SK-N-SH (cell line): ENCODE measurements around the gene PIGK. TPM values are rescaled to one million over a fixed set of nuclear protein-coding genes. Genes with fewer than 3 reads are reported as not detected.

Source experiments
- CTCF ChIA-PET: fragments of 300-600, 350-600 bp; formaldehyde crosslinking; extraction: SDS; loops from one replicate; lab custom pipeline; 2021; lab: Yijun Ruan, JAX
- POLR2A ChIA-PET: fragments of 350-600 bp; sonication (Branson Sonifier 250); formaldehyde crosslinking; extraction: SDS; loops from one replicate; lab custom pipeline; 2020; ENCODE audit warnings: antibody characterized with exemption, inconsistent platforms; lab: Yijun Ruan, JAX
- DNase-seq: peaks from one replicate; pipeline ENCODE4 v3.0.0; 2012
- H2AFZ ChIP-seq: fragments of 200-600 bp; sonication (generic); 2 replicates; pipeline ENCODE4 v1.8.1; 2016; ENCODE audit warnings: antibody characterized with exemption, mild to moderate bottlenecking, low read depth
- H3F3A ChIP-seq: fragments of 200-600 bp; sonication (generic); replicated peaks from 2 replicates; pipeline ENCODE3; 2016; ENCODE audit warnings: antibody characterized with exemption, mild to moderate bottlenecking; ENCODE audit not compliant: insufficient read depth
- H3K27ac ChIP-seq, 2 experiments: fragments of 200-500 bp in 1 of 2; fragments of 200-600 bp in 1 of 2; sonication (Bioruptor generic) in 1 of 2; sonication (generic), shearing (Covaris generic) in 1 of 2; 2 replicates each; pipeline versions ENCODE4 v1.5.1 to v1.6.1; 2014 to 2016; ENCODE audit warnings: low read depth in 2 of 2, inconsistent platforms in 1 of 2, low read length in 1 of 2, mild to moderate bottlenecking in 1 of 2, mixed read lengths in 1 of 2
- H3K27me3 ChIP-seq: fragments of 200-600 bp; sonication (generic), shearing (Covaris generic); 2 replicates; pipeline ENCODE4 v1.6.1; 2016; ENCODE audit warnings: mixed run types; ENCODE audit not compliant: insufficient read depth
- H3K36me3 ChIP-seq, 2 experiments: fragments of 200-500 bp in 1 of 2; fragments of 200-600 bp in 1 of 2; sonication (Bioruptor generic) in 1 of 2; sonication (generic) in 1 of 2; replicated peaks in 1 of 2; 2 replicates each; pipeline versions ENCODE3 to v1.5.1; 2014 to 2016; ENCODE audit warnings: low read length in 1 of 2, mild to moderate bottlenecking in 1 of 2; ENCODE audit not compliant: insufficient read depth in 2 of 2, control insufficient read depth in 1 of 2
- H3K4me1 ChIP-seq, 2 experiments: fragments of 200-500 bp in 1 of 2; fragments of 200-600 bp in 1 of 2; sonication (Bioruptor generic) in 1 of 2; sonication (generic), shearing (Covaris generic) in 1 of 2; 2 replicates each; pipeline versions ENCODE4 v1.5.1 to v1.6.1; 2014 to 2016; ENCODE audit warnings: low read depth in 1 of 2, low read length in 1 of 2, mixed run types in 1 of 2; ENCODE audit not compliant: insufficient read depth in 2 of 2, control insufficient read depth in 1 of 2
- H3K4me2 ChIP-seq: fragments of 200-600 bp; sonication (generic), shearing (Covaris generic); 2 replicates; pipeline ENCODE4 v1.6.1; 2017; ENCODE audit warnings: mixed run types
- H3K4me3 ChIP-seq, 2 experiments: fragments of 200-500 bp in 1 of 2; fragments of 200-600 bp in 1 of 2; sonication (Bioruptor generic) in 1 of 2; sonication (generic), shearing (Covaris generic) in 1 of 2; 2 replicates each; pipeline versions ENCODE4 v1.5.1 to v1.8.1; 2014 to 2016; ENCODE audit warnings: low read depth in 2 of 2, inconsistent platforms in 1 of 2, low read length in 1 of 2, mild to moderate bottlenecking in 1 of 2, mixed read lengths in 1 of 2, moderate library complexity in 1 of 2
- H3K79me2 ChIP-seq: fragments of 200-600 bp; sonication (generic); 2 replicates; pipeline ENCODE4 v1.8.1; 2017; ENCODE audit warnings: mild to moderate bottlenecking; ENCODE audit not compliant: insufficient read depth
- H3K9ac ChIP-seq: fragments of 200-600 bp; sonication (generic); 2 replicates; pipeline ENCODE4 v1.6.1; 2017; ENCODE audit warnings: mixed run types
- H3K9me2 ChIP-seq: fragments of 200-600 bp; sonication (generic); 2 replicates; pipeline ENCODE4 v1.6.1; 2017; ENCODE audit warnings: mixed run types
- H3K9me3 ChIP-seq: fragments of 200-600 bp; sonication (generic); 2 replicates; pipeline ENCODE4 v1.6.1; 2017; ENCODE audit warnings: mixed run types, mild to moderate bottlenecking, moderate library complexity
- H4K20me1 ChIP-seq: fragments of 200-600 bp; sonication (generic); 2 replicates; pipeline ENCODE4 v1.6.1; 2017; ENCODE audit warnings: mild to moderate bottlenecking, mixed run types; ENCODE audit not compliant: insufficient read depth
- CHD2 ChIP-seq: fragments of 150-350 bp; IDR thresholded peaks from 2 replicates; pipeline ENCODE4 v1.6.1; 2018; ENCODE audit warnings: low read length; ENCODE audit not compliant: partially characterized antibody
- ELF1 ChIP-seq: IDR thresholded peaks from 2 replicates; pipeline ENCODE4 v1.4.0; 2012
- FOXJ3 ChIP-seq: sonication (generic); formaldehyde crosslinking; IDR thresholded peaks from 2 replicates; pipeline ENCODE4 v1.5.1; 2020; ENCODE audit warnings: mild to moderate bottlenecking, missing genetic modification reagents
- GABPA ChIP-seq: IDR thresholded peaks from 2 replicates; pipeline ENCODE4 v1.4.0; 2012; ENCODE audit warnings: low read depth, mild to moderate bottlenecking
- GATA2 ChIP-seq: sonication (generic); formaldehyde crosslinking; IDR thresholded peaks from 2 replicates; pipeline ENCODE4 v1.5.0; 2020; ENCODE audit warnings: mild to moderate bottlenecking, missing genetic modification reagents
- NFIC ChIP-seq: IDR thresholded peaks from 2 replicates; pipeline ENCODE4 v1.4.0; 2012; ENCODE audit warnings: borderline replicate concordance
- NRF1 ChIP-seq: IDR thresholded peaks from 2 replicates; pipeline ENCODE4 v1.6.1; 2012; ENCODE audit warnings: low read depth, mild to moderate bottlenecking, low read length
- POLR2AphosphoS5 ChIP-seq: IDR thresholded peaks from 2 replicates; pipeline ENCODE4 v1.6.1; 2012; ENCODE audit warnings: low read depth, low read length
- RCOR1 ChIP-seq: fragments of 150-350 bp; IDR thresholded peaks from 2 replicates; pipeline ENCODE4 v1.6.1; 2017; ENCODE audit warnings: antibody characterized with exemption, low read length
- RFX5 ChIP-seq: IDR thresholded peaks from 2 replicates; pipeline ENCODE4 v1.6.1; 2012; ENCODE audit warnings: mild to moderate bottlenecking, improper control_type of control experiment, low read length
- RXRA ChIP-seq: IDR thresholded peaks from 2 replicates; pipeline ENCODE4 v1.4.0; 2012; ENCODE audit warnings: low read depth, mild to moderate bottlenecking, borderline replicate concordance
- SIN3A ChIP-seq: IDR thresholded peaks from 2 replicates; pipeline ENCODE4 v1.6.1; 2012; ENCODE audit warnings: low read depth, mild to moderate bottlenecking, low read length, moderate library complexity, borderline replicate concordance
- TAF1 ChIP-seq: IDR thresholded peaks from 2 replicates; pipeline ENCODE4 v1.6.1; 2012; ENCODE audit warnings: low read depth, mild to moderate bottlenecking, low read length, moderate library complexity, borderline replicate concordance
- TEAD4 ChIP-seq: IDR thresholded peaks from 2 replicates; pipeline ENCODE4 v1.4.0; 2012; ENCODE audit warnings: mild to moderate bottlenecking, borderline replicate concordance; ENCODE audit not compliant: insufficient read depth
- YY1 ChIP-seq: IDR thresholded peaks from 2 replicates; pipeline ENCODE4 v1.4.0; 2012; ENCODE audit warnings: low read depth, mild to moderate bottlenecking
- WGBS: methylation state at CpG from one replicate; pipeline ENCODE4 v1.1.6; 2017; ENCODE audit warnings: low lambda C conversion rate; 5-methylcytosine and 5-hydroxymethylcytosine counted together
- polyA plus RNA-seq, 3 experiments: library from polyadenylated mRNA; depleted of rRNA; stranded (reverse); fragments of >200 nt; gene quantifications; 2 replicates each; pipeline ENCODE4 v1.2.3, GENCODE V29; 2012
- TF ChIP-seq, protein P1 (sequence below): IDR thresholded peaks from 2 replicates; pipeline ENCODE4 v1.6.1; 2012; ENCODE audit warnings: mild to moderate bottlenecking, low read depth, low read length, moderate library complexity
- TF ChIP-seq, protein P2 (sequence below): fragments of 150-350 bp; IDR thresholded peaks from 2 replicates; pipeline ENCODE4 v1.6.1; 2016; ENCODE audit warnings: mild to moderate bottlenecking, low read depth, low read length
- TF ChIP-seq, protein P3 (sequence below): fragments of 150-350 bp; IDR thresholded peaks from 2 replicates; pipeline ENCODE4 v1.6.1; 2017; ENCODE audit warnings: antibody characterized with exemption, low read length, low read depth, borderline replicate concordance
- TF ChIP-seq, protein P4 (sequence below): IDR thresholded peaks from 2 replicates; pipeline ENCODE4 v1.4.0; 2012; ENCODE audit warnings: low read depth, borderline replicate concordance

Gene PIGK
- polyA plus RNA-seq, 1 of the 3 experiments (the other 2 are of a cell fraction), result 11.5 TPM

DNA sequence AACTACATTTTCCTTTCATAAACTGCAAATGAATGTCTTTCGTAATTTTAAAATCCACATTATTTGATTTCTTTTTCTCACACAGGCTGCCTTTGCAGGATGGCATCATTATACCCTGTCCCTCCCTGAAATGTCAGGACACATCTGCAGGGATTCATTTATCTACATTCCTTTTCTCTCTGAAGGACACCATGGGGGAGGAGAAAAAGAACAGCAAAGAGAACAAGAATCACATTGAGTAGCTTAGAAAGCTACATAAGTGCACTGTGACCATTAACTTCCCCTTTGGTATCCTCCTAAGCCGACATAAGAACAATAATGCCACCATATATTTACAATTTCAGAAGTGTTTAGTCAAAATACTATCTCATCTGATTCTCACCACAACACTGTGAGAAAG is 129.5 kb downstream of the PIGK start:
- WGBS, result 46% methylated on average over 2 of the region's 2 CpGs
- no peaks in the 10 kb centered on the region for H3K27me3 ChIP-seq
- no peaks in the 10 kb centered on the region for H3K79me2 ChIP-seq

More for the DNA sequence above, 129.5 kb downstream of the PIGK start:
- Histone ChIP-seq H3K9me3 (no peaks in the 10 kb centered on the region), H4K20me1 (no peaks in the 10 kb centered on the region), H2AFZ (no peak overlapping the region), H3K4me1 (no peaks in the 10 kb centered on the region; a peak in 1 of 4 replicates), H3F3A (no peaks in the 10 kb centered on the region), H3K4me2 (no peak overlapping the region), H3K36me3 (peaks cover 3 to 4% of the 10 kb centered on the region in 2 experiments), H3K4me3 (no peak overlapping the region), H3K27ac (no peak overlapping the region), H3K9me2 (no peaks in the 10 kb centered on the region), H3K9ac (no peak overlapping the region)
- no peak for TF ChIP-seq TEAD4
- TF ChIP-seq, protein P1, sequence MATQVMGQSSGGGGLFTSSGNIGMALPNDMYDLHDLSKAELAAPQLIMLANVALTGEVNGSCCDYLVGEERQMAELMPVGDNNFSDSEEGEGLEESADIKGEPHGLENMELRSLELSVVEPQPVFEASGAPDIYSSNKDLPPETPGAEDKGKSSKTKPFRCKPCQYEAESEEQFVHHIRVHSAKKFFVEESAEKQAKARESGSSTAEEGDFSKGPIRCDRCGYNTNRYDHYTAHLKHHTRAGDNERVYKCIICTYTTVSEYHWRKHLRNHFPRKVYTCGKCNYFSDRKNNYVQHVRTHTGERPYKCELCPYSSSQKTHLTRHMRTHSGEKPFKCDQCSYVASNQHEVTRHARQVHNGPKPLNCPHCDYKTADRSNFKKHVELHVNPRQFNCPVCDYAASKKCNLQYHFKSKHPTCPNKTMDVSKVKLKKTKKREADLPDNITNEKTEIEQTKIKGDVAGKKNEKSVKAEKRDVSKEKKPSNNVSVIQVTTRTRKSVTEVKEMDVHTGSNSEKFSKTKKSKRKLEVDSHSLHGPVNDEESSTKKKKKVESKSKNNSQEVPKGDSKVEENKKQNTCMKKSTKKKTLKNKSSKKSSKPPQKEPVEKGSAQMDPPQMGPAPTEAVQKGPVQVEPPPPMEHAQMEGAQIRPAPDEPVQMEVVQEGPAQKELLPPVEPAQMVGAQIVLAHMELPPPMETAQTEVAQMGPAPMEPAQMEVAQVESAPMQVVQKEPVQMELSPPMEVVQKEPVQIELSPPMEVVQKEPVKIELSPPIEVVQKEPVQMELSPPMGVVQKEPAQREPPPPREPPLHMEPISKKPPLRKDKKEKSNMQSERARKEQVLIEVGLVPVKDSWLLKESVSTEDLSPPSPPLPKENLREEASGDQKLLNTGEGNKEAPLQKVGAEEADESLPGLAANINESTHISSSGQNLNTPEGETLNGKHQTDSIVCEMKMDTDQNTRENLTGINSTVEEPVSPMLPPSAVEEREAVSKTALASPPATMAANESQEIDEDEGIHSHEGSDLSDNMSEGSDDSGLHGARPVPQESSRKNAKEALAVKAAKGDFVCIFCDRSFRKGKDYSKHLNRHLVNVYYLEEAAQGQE, result no peak
- TF ChIP-seq FOXJ3 (CRISPR knock-in tag), result no peak
- TF ChIP-seq GABPA, result no peak
- no peak for TF ChIP-seq RXRA
- no peak for TF ChIP-seq NRF1
- no peak for TF ChIP-seq GATA2 (CRISPR knock-in tag)
- TF ChIP-seq, protein P2, sequence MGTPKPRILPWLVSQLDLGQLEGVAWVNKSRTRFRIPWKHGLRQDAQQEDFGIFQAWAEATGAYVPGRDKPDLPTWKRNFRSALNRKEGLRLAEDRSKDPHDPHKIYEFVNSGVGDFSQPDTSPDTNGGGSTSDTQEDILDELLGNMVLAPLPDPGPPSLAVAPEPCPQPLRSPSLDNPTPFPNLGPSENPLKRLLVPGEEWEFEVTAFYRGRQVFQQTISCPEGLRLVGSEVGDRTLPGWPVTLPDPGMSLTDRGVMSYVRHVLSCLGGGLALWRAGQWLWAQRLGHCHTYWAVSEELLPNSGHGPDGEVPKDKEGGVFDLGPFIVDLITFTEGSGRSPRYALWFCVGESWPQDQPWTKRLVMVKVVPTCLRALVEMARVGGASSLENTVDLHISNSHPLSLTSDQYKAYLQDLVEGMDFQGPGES, result no peak
- TF ChIP-seq, protein P3, sequence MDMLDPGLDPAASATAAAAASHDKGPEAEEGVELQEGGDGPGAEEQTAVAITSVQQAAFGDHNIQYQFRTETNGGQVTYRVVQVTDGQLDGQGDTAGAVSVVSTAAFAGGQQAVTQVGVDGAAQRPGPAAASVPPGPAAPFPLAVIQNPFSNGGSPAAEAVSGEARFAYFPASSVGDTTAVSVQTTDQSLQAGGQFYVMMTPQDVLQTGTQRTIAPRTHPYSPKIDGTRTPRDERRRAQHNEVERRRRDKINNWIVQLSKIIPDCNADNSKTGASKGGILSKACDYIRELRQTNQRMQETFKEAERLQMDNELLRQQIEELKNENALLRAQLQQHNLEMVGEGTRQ, result no peak
- TF ChIP-seq CHD2, result no peak
- TF ChIP-seq TAF1, result no peak
- TF ChIP-seq YY1, result no peak
- no peak for TF ChIP-seq RCOR1
- no peak for TF ChIP-seq RFX5
- TF ChIP-seq ELF1, result no peak
- no peak for TF ChIP-seq NFIC
- TF ChIP-seq SIN3A, result no peak
- TF ChIP-seq, protein P4, sequence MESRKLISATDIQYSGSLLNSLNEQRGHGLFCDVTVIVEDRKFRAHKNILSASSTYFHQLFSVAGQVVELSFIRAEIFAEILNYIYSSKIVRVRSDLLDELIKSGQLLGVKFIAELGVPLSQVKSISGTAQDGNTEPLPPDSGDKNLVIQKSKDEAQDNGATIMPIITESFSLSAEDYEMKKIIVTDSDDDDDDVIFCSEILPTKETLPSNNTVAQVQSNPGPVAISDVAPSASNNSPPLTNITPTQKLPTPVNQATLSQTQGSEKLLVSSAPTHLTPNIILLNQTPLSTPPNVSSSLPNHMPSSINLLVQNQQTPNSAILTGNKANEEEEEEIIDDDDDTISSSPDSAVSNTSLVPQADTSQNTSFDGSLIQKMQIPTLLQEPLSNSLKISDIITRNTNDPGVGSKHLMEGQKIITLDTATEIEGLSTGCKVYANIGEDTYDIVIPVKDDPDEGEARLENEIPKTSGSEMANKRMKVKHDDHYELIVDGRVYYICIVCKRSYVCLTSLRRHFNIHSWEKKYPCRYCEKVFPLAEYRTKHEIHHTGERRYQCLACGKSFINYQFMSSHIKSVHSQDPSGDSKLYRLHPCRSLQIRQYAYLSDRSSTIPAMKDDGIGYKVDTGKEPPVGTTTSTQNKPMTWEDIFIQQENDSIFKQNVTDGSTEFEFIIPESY, result no peak
- no peak for TF ChIP-seq POLR2AphosphoS5
- no peak for DNase-seq
- POLR2A ChIA-PET, result interaction anchor here (0.6 kb wide), 1 partner anchor 569 kb away, joined by 3 read pairs; no protein-coding TSS in a partner anchor
- CTCF ChIA-PET, result no interaction called here
